Measurements from ENCODE around the gene EXOC6B. TPM values are rescaled to one million over a fixed set of nuclear protein-coding genes. Genes with fewer than 3 reads are reported as not detected.
"Not testable (repeated sequence)": the region's sequence is repeated elsewhere in the genome, so short reads cannot be mapped to it uniquely, and the experiment has no call there.

EXOC6B gene
- total RNA-seq, 2 donors from 2014 or later, result 10.8 to 12.8 TPM

- not testable (repeated sequence) for H3K27ac Mint-ChIP-seq; ATAC-seq; H3K27me3 Mint-ChIP-seq; H3K4me1 Mint-ChIP-seq (ENCODE audit: low read depth in 2 of 2); H3K4me3 Mint-ChIP-seq; DNase-seq (ENCODE audit: low spot score)
- Mint-ChIP-seq H3K9me3 (peaks cover 15% of the 10 kb centered on the region), H3K36me3 (peaks cover 22% of the 10 kb centered on the region)
Observed at GRCh38 chr2:72641221-72641620, 184.6 kb downstream of the EXOC6B start.

- Mint-ChIP-seq H3K9me3 (no peaks in the 10 kb centered on the region), H3K27me3 (no peaks in the 10 kb centered on the region), H3K4me1 (ENCODE audit: low read depth in 2 of 2) (peaks cover 0 to 3% of the 10 kb centered on the region in 2 donors), H3K36me3 (peaks cover under 1% of the 10 kb centered on the region), H3K4me3 (no peak overlapping the region), H3K27ac (no peak overlapping the region)
- no peak for DNase-seq (ENCODE audit: low spot score)
- peak; percentile 24 to 53 for ATAC-seq
Observed at GRCh38 chr2:72638600-72639211, 187.1 kb downstream of the EXOC6B start.

DNA sequence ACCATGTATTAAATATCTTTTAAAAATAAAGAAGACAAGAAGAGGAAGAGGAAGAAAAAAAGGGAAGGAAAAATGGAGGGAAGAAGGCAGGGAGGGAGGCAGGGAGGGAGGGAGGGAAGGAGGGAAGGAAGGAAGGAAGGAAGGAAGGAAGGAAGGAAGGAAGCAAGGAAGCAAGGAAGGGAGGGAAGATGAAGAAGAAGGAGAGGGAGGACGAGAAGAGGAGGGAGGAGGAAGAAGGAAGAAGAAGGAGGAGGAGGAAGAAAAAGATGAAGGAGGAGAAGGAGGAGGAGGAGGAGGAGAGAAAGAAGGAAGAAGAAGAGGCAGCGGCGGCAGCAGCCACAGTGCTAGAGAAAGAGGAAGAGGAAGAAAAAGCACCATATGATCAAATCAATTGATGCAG, 189.6 kb downstream of the EXOC6B start:
- Mint-ChIP-seq H3K4me1 (ENCODE audit: low read depth in 2 of 2) (peaks cover 0 to 3% of the 10 kb centered on the region in 2 donors), H3K36me3 (no peaks in the 10 kb centered on the region), H3K27ac (no peak overlapping the region), H3K4me3 (no peak overlapping the region), H3K27me3 (no peaks in the 10 kb centered on the region), H3K9me3 (no peaks in the 10 kb centered on the region)
- DNase-seq (ENCODE audit: low spot score) (no peak), ATAC-seq (no peak)

- ATAC-seq, result no peak
- H3K4me3 Mint-ChIP-seq, result no peak overlapping the region
- peaks cover 0 to 7% of the 10 kb centered on the region in 2 donors for H3K4me1 Mint-ChIP-seq (ENCODE audit: low read depth in 2 of 2)
- no peak overlapping the region for H3K27ac Mint-ChIP-seq
- H3K27me3 Mint-ChIP-seq, result no peaks in the 10 kb centered on the region
- H3K36me3 Mint-ChIP-seq, result no peaks in the 10 kb centered on the region
- no peaks in the 10 kb centered on the region for H3K9me3 Mint-ChIP-seq
- DNase-seq (ENCODE audit: low spot score), result no peak
Observed at GRCh38 chr2:72630767-72631166, 195.1 kb downstream of the EXOC6B start.

GRCh38 chr2:72629062-72629461, 196.8 kb downstream of the EXOC6B start:
- Mint-ChIP-seq H3K4me1 (ENCODE audit: low read depth in 2 of 2) (peaks cover 0 to 4% of the 10 kb centered on the region in 2 donors), H3K36me3 (no peaks in the 10 kb centered on the region), H3K27ac (no peak overlapping the region), H3K9me3 (no peaks in the 10 kb centered on the region), H3K4me3 (no peak overlapping the region), H3K27me3 (no peaks in the 10 kb centered on the region)
- ATAC-seq (no peak), DNase-seq (ENCODE audit: low spot score) (no peak)

DNA sequence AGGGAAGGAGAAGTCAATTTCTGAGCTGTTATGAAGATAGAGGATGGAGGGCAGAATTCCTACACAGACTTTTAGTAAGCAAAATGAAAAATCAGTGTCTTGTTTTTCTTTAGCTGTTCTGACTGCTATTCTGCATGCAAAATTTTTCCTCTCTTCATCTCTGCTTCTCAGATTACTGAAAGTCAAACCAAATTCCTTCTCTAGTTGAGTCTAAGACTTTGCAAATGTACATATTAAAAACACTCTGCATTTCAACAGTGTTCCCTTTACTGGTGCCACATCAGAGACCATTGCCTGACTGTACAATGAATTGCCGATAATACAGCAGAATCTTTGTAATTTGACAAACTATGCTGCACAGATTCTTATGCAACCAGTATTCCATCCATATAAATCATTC, 198.8 kb downstream of the EXOC6B start:
- ATAC-seq, result no peak
- Mint-ChIP-seq H3K27ac (no peak overlapping the region), H3K4me1 (ENCODE audit: low read depth in 2 of 2) (peaks cover 0 to 4% of the 10 kb centered on the region in 2 donors), H3K36me3 (no peaks in the 10 kb centered on the region), H3K9me3 (no peaks in the 10 kb centered on the region), H3K4me3 (no peak overlapping the region), H3K27me3 (no peaks in the 10 kb centered on the region)
- no peak for DNase-seq (ENCODE audit: low spot score)

GRCh38 chr2:72625366-72625765, 200.5 kb downstream of the EXOC6B start:
- ATAC-seq, result no peak
- DNase-seq (ENCODE audit: low spot score), result no peak
- H3K4me3 Mint-ChIP-seq, result no peak overlapping the region
- no peaks in the 10 kb centered on the region for H3K27me3 Mint-ChIP-seq
- no peaks in the 10 kb centered on the region for H3K9me3 Mint-ChIP-seq
- H3K4me1 Mint-ChIP-seq (ENCODE audit: low read depth in 2 of 2), result peaks cover 0 to 4% of the 10 kb centered on the region in 2 donors
- H3K36me3 Mint-ChIP-seq, result no peaks in the 10 kb centered on the region
- H3K27ac Mint-ChIP-seq, result no peak overlapping the region

DNA sequence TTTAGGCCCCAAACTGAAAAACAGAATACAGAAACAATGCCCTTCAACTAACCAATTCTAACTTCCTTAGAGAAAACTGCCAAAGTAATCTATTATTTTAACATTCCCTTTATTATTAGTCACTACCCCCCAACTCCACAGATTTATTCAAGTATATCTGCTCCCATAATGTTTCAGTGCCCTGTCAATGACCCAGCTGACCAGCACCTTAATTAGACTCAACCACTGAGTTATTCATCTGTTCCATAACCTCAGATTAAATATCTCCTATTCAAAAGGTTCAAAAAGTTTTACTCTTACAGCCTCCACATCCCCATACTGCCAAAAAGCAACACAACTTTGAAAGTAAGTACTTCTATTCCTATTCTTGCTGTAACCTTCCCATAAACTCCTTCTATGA, 202.4 kb downstream of the EXOC6B start:
- ATAC-seq (no peak), DNase-seq (ENCODE audit: low spot score) (no peak)
- no peaks in the 10 kb centered on the region for H3K27me3 Mint-ChIP-seq
- no peaks in the 10 kb centered on the region for H3K36me3 Mint-ChIP-seq
- H3K4me3 Mint-ChIP-seq, result no peak overlapping the region
- H3K9me3 Mint-ChIP-seq, result peaks cover 5% of the 10 kb centered on the region
- H3K4me1 Mint-ChIP-seq (ENCODE audit: low read depth in 2 of 2), result no peaks in the 10 kb centered on the region
- no peak overlapping the region for H3K27ac Mint-ChIP-seq

GRCh38 chr2:72619626-72620025, 206.2 kb downstream of the EXOC6B start:
- H3K27me3 Mint-ChIP-seq, result no peaks in the 10 kb centered on the region
- H3K27ac Mint-ChIP-seq, result no peak overlapping the region
- ATAC-seq, result no peak
- H3K4me3 Mint-ChIP-seq, result no peak overlapping the region
- peaks cover 3 to 6% of the 10 kb centered on the region in 2 donors for H3K4me1 Mint-ChIP-seq (ENCODE audit: low read depth in 2 of 2)
- peaks cover 4% of the 10 kb centered on the region for H3K36me3 Mint-ChIP-seq
- peaks cover 5% of the 10 kb centered on the region for H3K9me3 Mint-ChIP-seq
- no peak for DNase-seq (ENCODE audit: low spot score)

DNA sequence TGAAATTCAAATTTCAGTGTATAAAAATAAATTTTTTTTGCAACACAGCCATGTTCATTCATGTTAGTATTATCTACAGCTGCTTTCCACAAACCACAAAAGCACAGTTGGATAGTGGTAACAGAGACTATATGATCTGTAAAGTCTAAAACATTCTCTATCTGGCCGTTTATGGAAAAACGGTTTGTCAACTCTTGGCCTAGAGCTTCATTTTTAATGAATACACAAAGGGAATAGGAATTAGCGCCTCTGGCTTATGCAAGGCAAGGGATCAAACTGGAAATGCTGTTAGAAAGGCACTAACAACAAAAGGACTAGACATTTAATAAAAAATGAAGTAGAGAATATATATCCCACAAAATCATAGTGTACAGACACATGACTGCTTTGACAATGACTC, 211.9 kb downstream of the EXOC6B start:
- peak overlapping the region in 1 of 2 donors; percentile 16 for H3K27ac Mint-ChIP-seq
- DNase-seq (ENCODE audit: low spot score) (no peak), ATAC-seq (no peak)
- peaks cover 0 to 2% of the 10 kb centered on the region in 2 donors for H3K27me3 Mint-ChIP-seq
- H3K4me3 Mint-ChIP-seq, result no peak overlapping the region
- peaks cover 4% of the 10 kb centered on the region for H3K9me3 Mint-ChIP-seq
- H3K4me1 Mint-ChIP-seq (ENCODE audit: low read depth in 2 of 2), result peaks cover 7 to 10% of the 10 kb centered on the region in 2 donors
- H3K36me3 Mint-ChIP-seq, result peaks cover 4% of the 10 kb centered on the region

- Mint-ChIP-seq H3K9me3 (no peaks in the 10 kb centered on the region), H3K4me3 (no peak overlapping the region), H3K27me3 (peaks cover 0 to 3% of the 10 kb centered on the region in 2 donors), H3K27ac (no peak overlapping the region), H3K4me1 (ENCODE audit: low read depth in 2 of 2) (peaks cover 8 to 10% of the 10 kb centered on the region in 2 donors), H3K36me3 (peaks cover 4% of the 10 kb centered on the region)
- DNase-seq (ENCODE audit: low spot score) (no peak), ATAC-seq (no peak)
Observed at GRCh38 chr2:72612614-72613160, 213.1 kb downstream of the EXOC6B start.

- ATAC-seq (no peak), DNase-seq (ENCODE audit: low spot score) (no peak)
- H3K4me1 Mint-ChIP-seq (ENCODE audit: low read depth in 2 of 2), result peaks cover 4 to 6% of the 10 kb centered on the region in 2 donors
- H3K9me3 Mint-ChIP-seq, result no peaks in the 10 kb centered on the region
- H3K36me3 Mint-ChIP-seq, result no peaks in the 10 kb centered on the region
- H3K27me3 Mint-ChIP-seq, result peaks cover 0 to 3% of the 10 kb centered on the region in 2 donors
- no peak overlapping the region for H3K4me3 Mint-ChIP-seq
- no peak overlapping the region for H3K27ac Mint-ChIP-seq
Observed at GRCh38 chr2:72607189-72607588, 218.6 kb downstream of the EXOC6B start.

DNA sequence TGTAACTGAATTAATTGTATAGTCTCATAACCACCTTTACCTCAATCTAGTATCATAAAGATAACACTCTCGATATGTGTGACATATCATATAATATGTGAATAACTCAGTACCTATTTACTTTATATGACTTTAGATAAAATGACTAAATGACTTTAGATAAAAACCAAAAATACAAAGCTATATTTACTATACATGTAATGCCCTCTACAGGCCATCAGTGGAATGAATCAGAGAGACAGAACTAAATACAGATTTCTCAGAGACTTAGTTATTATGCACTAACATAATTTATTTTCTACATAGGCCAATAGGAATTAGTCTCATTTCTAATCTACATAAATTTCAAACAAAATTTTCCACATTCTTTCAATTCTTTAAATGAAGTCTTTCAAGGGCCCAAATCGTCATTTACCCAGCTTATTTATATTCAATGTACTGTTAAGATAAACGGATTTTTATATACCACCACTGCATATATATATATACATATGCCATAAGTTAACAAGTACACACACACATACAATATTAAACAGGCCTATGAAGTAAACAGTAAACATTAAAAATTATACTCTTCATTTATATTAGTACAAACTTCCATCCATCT, 219.9 kb downstream of the EXOC6B start:
- Mint-ChIP-seq H3K36me3 (no peaks in the 10 kb centered on the region), H3K9me3 (no peaks in the 10 kb centered on the region), H3K4me3 (no peak overlapping the region), H3K27me3 (peaks cover 0 to 3% of the 10 kb centered on the region in 2 donors), H3K27ac (no peak overlapping the region), H3K4me1 (ENCODE audit: low read depth in 2 of 2) (peaks cover 4 to 6% of the 10 kb centered on the region in 2 donors)
- DNase-seq (ENCODE audit: low spot score), result no peak
- ATAC-seq, result no peak

- peaks cover 0 to 3% of the 10 kb centered on the region in 2 donors for H3K27me3 Mint-ChIP-seq
- no peak for ATAC-seq
- no peak for DNase-seq (ENCODE audit: low spot score)
- H3K27ac Mint-ChIP-seq, result no peak overlapping the region
- no peak overlapping the region for H3K4me3 Mint-ChIP-seq
- no peaks in the 10 kb centered on the region for H3K36me3 Mint-ChIP-seq
- H3K9me3 Mint-ChIP-seq, result no peaks in the 10 kb centered on the region
- peaks cover 4 to 6% of the 10 kb centered on the region in 2 donors for H3K4me1 Mint-ChIP-seq (ENCODE audit: low read depth in 2 of 2)
Observed at GRCh38 chr2:72604468-72604867, 221.4 kb downstream of the EXOC6B start.
